Ishikawa (cell line): ENCODE results near the gene PLAAT5.

Experiments used
- CEBPB ChIP-seq: IDR thresholded peaks from 2 replicates; pipeline ENCODE4 v1.6.1; 2012
- CREB1 ChIP-seq: IDR thresholded peaks from 2 replicates; pipeline ENCODE4 v1.6.1; 2012; ENCODE audit warnings: low read depth
- EGR1 ChIP-seq: IDR thresholded peaks from 2 replicates; pipeline ENCODE4 v1.6.1; 2012
- EP300 ChIP-seq: IDR thresholded peaks from 2 replicates; pipeline ENCODE4 v1.6.1; 2012; ENCODE audit warnings: borderline replicate concordance
- FOXM1 ChIP-seq: IDR thresholded peaks from 2 replicates; pipeline ENCODE4 v1.6.1; 2012; ENCODE audit warnings: low read depth, borderline replicate concordance
- RAD21 ChIP-seq: IDR thresholded peaks from 2 replicates; pipeline ENCODE4 v1.6.1; 2012; ENCODE audit warnings: low read depth
- TAF1 ChIP-seq: IDR thresholded peaks from 2 replicates; pipeline ENCODE4 v1.6.1; 2012; ENCODE audit warnings: low read depth, mild to moderate bottlenecking
- ZBTB7A ChIP-seq: IDR thresholded peaks from 2 replicates; pipeline ENCODE4 v1.6.1; 2012; ENCODE audit warnings: low read depth
- TF ChIP-seq, protein P1 (sequence below): IDR thresholded peaks from 2 replicates; pipeline ENCODE4 v1.6.1; 2012
- TF ChIP-seq, protein P2 (sequence below): IDR thresholded peaks from 2 replicates; pipeline ENCODE4 v1.6.1; 2012

DNA sequence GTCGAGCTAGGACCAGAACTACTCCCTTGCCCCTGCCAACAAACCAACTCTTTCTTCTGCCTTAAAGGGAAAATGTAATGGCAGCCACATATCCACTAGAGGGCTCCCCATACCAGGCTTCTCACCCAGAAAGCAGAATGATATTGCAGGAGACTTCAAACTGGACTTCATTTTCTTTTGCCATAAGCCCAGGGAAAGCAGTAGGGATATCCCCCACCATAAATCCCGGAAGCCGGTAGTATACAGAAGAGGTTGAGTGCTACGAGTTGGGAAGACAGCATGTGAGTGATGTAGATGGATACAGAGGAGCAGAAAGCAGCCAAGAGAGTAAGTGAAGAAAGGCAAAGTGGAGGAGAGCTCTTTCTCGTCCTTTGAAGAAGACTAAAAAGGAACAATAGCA, 12.1 kb downstream of the PLAAT5 start:
- TF ChIP-seq EP300 (no peak), FOXM1 (no peak), EGR1 (no peak), CEBPB (no peak), TAF1 (no peak), RAD21 (peak; percentile 96), CREB1 (no peak), ZBTB7A (no peak)
- TF ChIP-seq, protein P1, sequence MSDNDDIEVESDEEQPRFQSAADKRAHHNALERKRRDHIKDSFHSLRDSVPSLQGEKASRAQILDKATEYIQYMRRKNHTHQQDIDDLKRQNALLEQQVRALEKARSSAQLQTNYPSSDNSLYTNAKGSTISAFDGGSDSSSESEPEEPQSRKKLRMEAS = no peak
- TF ChIP-seq, protein P2, sequence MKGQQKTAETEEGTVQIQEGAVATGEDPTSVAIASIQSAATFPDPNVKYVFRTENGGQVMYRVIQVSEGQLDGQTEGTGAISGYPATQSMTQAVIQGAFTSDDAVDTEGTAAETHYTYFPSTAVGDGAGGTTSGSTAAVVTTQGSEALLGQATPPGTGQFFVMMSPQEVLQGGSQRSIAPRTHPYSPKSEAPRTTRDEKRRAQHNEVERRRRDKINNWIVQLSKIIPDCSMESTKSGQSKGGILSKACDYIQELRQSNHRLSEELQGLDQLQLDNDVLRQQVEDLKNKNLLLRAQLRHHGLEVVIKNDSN = no peak
